Endothelial cell of umbilical vein (primary cell): ENCODE measurements around the gene LONRF3. TPM values are rescaled to one million over a fixed set of nuclear protein-coding genes. Genes with fewer than 3 reads are reported as not detected.

Source experiments
- BruUV-seq: library from RNA; stranded (reverse); fragments of 400-500 nt; replicated peaks from 2 replicates; lab custom pipeline; 2021; lab: Mats Ljungman, UMichigan
- CTCF ChIA-PET: fragments of 300-600, 350-600 bp; sonication (Branson Sonifier 250); formaldehyde crosslinking; loops from one replicate; lab custom pipeline; 2021; ENCODE audit warnings: antibody characterized with exemption, inconsistent platforms; lab: Charles Lee
- POLR2A ChIA-PET: fragments of 300-600, 350-600 bp; sonication (Branson Sonifier 250); formaldehyde crosslinking; loops from one replicate; lab custom pipeline; 2021; ENCODE audit warnings: antibody characterized with exemption, inconsistent platforms; lab: Charles Lee
- DNase-seq: peaks from one replicate; pipeline ENCODE4 v3.0.0-alpha.2; 2011; ENCODE audit warnings: low read depth, low spot score
- FAIRE-seq: peaks from 2 replicates; lab custom pipeline; 2011; peaks lifted over from hg19 to GRCh38; lab: Jason Lieb, UNC
- H2AFZ ChIP-seq: 2 replicates; pipeline ENCODE4 v1.6.0; 2012; ENCODE audit warnings: low read depth, low read length, control low read depth, inconsistent platforms
- H3K27ac ChIP-seq: 2 replicates; pipeline ENCODE4 v1.5.1; 2011; ENCODE audit warnings: low read depth, mild to moderate bottlenecking, control low read depth, low read length, moderate library complexity; ENCODE audit not compliant: insufficient read depth
- H3K27me3 ChIP-seq, 2 experiments: 2 replicates each; pipeline versions ENCODE4 v1.6.0 to v1.6.1; 2011; ENCODE audit warnings: low read length in 2 of 2, mixed read lengths in 1 of 2; ENCODE audit not compliant: control insufficient read depth in 2 of 2, insufficient read depth in 2 of 2
- H3K36me3 ChIP-seq, 2 experiments: 2 replicates in 1 of 2; 3 replicates in 1 of 2; pipeline ENCODE4 v1.5.1; 2011; ENCODE audit warnings: low read length in 2 of 2, mild to moderate bottlenecking in 1 of 2, moderate library complexity in 1 of 2; ENCODE audit not compliant: control insufficient read depth in 2 of 2, insufficient read depth in 2 of 2; ENCODE audit errors: extremely low read depth in 1 of 2
- H3K4me1 ChIP-seq: 3 replicates; pipeline ENCODE4 v1.5.1; 2011; ENCODE audit warnings: mild to moderate bottlenecking, low read length; ENCODE audit not compliant: control insufficient read depth, insufficient read depth; ENCODE audit errors: extremely low read depth
- H3K4me2 ChIP-seq: 2 replicates; pipeline ENCODE4 v1.6.1; 2011; ENCODE audit warnings: low read length, control low read depth, mixed read lengths; ENCODE audit not compliant: insufficient read depth
- H3K4me3 ChIP-seq, 3 experiments: fragments of 200-600 bp in 1 of 3; sonication (generic), shearing (Covaris generic) in 1 of 3; replicated peaks in 1 of 3; 2 replicates each; pipeline ENCODE4 v1.5.1; 2011 to 2016; ENCODE audit warnings: control low read depth in 3 of 3, low read length in 3 of 3, mild to moderate bottlenecking in 2 of 3, inconsistent platforms in 1 of 3, low read depth in 1 of 3, moderate library complexity in 1 of 3; ENCODE audit not compliant: insufficient read depth in 1 of 3
- H3K79me2 ChIP-seq: 2 replicates; pipeline ENCODE4 v1.6.0; 2012; ENCODE audit warnings: low read length, inconsistent platforms; ENCODE audit not compliant: control insufficient read depth, insufficient read depth
- H3K9ac ChIP-seq: replicated peaks from 2 replicates; pipeline ENCODE3; 2011; ENCODE audit warnings: low read length, control low read depth; ENCODE audit not compliant: insufficient read depth; ENCODE audit errors: extremely low read depth
- H3K9me1 ChIP-seq: replicated peaks from 3 replicates; pipeline ENCODE4 v1.6.0; 2011; ENCODE audit warnings: mild to moderate bottlenecking, low read length; ENCODE audit not compliant: control insufficient read depth, insufficient read depth; ENCODE audit errors: extremely low read depth
- H3K9me3 ChIP-seq: replicated peaks from 2 replicates; pipeline ENCODE4 v1.5.1; 2012; ENCODE audit warnings: low read length, inconsistent platforms; ENCODE audit not compliant: control insufficient read depth, insufficient read depth
- H4K20me1 ChIP-seq: replicated peaks from 2 replicates; pipeline ENCODE3; 2011; ENCODE audit warnings: mild to moderate bottlenecking, low read length; ENCODE audit not compliant: control insufficient read depth, insufficient read depth; ENCODE audit errors: extremely low read depth
- CTCF ChIP-seq, 2 donors: IDR thresholded peaks; 1 replicate in 1 of 2; 2 replicates in 1 of 2; pipeline ENCODE4 v1.5.1; 2011; ENCODE audit warnings: low read length in 2 of 2, mild to moderate bottlenecking in 2 of 2, moderate library complexity in 2 of 2, control low read depth in 1 of 2, inconsistent platforms in 1 of 2, low read depth in 1 of 2; ENCODE audit not compliant: insufficient read depth in 1 of 2; ENCODE audit errors: extremely low read depth in 1 of 2
- EZH2 ChIP-seq: IDR thresholded peaks from 2 replicates; pipeline ENCODE4 v1.6.1; 2012; ENCODE audit warnings: borderline replicate concordance, low read depth, mild to moderate bottlenecking, moderate library complexity, low read length, inconsistent platforms; ENCODE audit not compliant: severe bottlenecking
- FOS ChIP-seq: IDR thresholded peaks from 2 replicates; pipeline ENCODE4 v1.6.1; 2011; ENCODE audit warnings: mild to moderate bottlenecking, low read length, moderate library complexity, borderline replicate concordance; ENCODE audit not compliant: insufficient read depth
- GATA2 ChIP-seq: IDR thresholded peaks from 2 replicates; pipeline ENCODE4 v1.7.0; 2011; ENCODE audit warnings: low read depth, mild to moderate bottlenecking, moderate library complexity, mixed read lengths, low read length; ENCODE audit not compliant: insufficient read length, insufficient read depth
- JUN ChIP-seq: IDR thresholded peaks from 2 replicates; pipeline ENCODE4 v1.6.1; 2011; ENCODE audit warnings: borderline replicate concordance, low read depth; ENCODE audit not compliant: insufficient read length, insufficient read depth
- MAX ChIP-seq: IDR thresholded peaks from 2 replicates; pipeline ENCODE4 v1.6.1; 2011; ENCODE audit not compliant: insufficient read depth, insufficient read length
- MYC ChIP-seq: IDR thresholded peaks from one replicate; pipeline ENCODE4 v1.6.1; 2011; ENCODE audit warnings: mild to moderate bottlenecking, low read depth, low read length
- POLR2A ChIP-seq: IDR thresholded peaks from 2 replicates; pipeline ENCODE4 v1.6.1; 2012; ENCODE audit warnings: low read depth, mild to moderate bottlenecking, control low read depth, low read length
- POLR2AphosphoS5 ChIP-seq: IDR thresholded peaks from 2 replicates; pipeline ENCODE4 v1.6.1; 2012; ENCODE audit warnings: low read depth, mild to moderate bottlenecking, control low read depth, low read length, moderate library complexity; ENCODE audit not compliant: insufficient read depth
- dilution Hi-C: fragments of 300-500 bp; cut with MboI; formaldehyde crosslinking; loops from one replicate; pipeline ENCODE4 v1.15.0; 2019; ENCODE audit warnings: low sequenced_read_pairs; ENCODE audit not compliant: extremely low pct_ligation_motif_present
- intact Hi-C: fragments of 100-400 bp; cut with micrococcal nuclease; formaldehyde crosslinking; loops from one replicate; pipeline ENCODE4 v1.10.0; 2022
- polyA plus RNA-seq, 4 experiments: library from polyadenylated mRNA; depleted of rRNA in 3 of 4; stranded (reverse) in 3 of 4; unstranded in 1 of 4; fragments of >200 nt; gene quantifications; 2 replicates each; pipeline versions ENCODE4 v1.2.1 to v1.2.3, GENCODE V29; 2011 to 2012; ENCODE audit warnings: missing spikeins in 1 of 4
- total RNA-seq: library from RNA; stranded (reverse); gene quantifications from 2 replicates; pipeline ENCODE4 v1.2.3, GENCODE V29; 2021

LONRF3 gene
- total and polyA plus RNA-seq, 2 donors (not counting 3 experiments of a cell fraction or from before 2014, with no cell fraction given): 4.4 to 13.3 TPM

- Histone ChIP-seq H3K36me3 (no peaks in the 10 kb centered on the region), H3K4me3 (no peak overlapping the region), H3K4me2 (no peak overlapping the region), H3K27ac (no peak overlapping the region), H3K79me2 (no peaks in the 10 kb centered on the region), H3K27me3 (no peaks in the 10 kb centered on the region), H4K20me1 (no peaks in the 10 kb centered on the region), H3K9me3 (no peaks in the 10 kb centered on the region), H3K9ac (no peak overlapping the region), H3K4me1 (no peaks in the 10 kb centered on the region), H3K9me1 (no peaks in the 10 kb centered on the region), H2AFZ (no peak overlapping the region)
- POLR2A ChIA-PET: no interaction called here
- BruUV-seq: no TSS peak
- DNase-seq (no peak), FAIRE-seq (no peak)
- intact Hi-C loops: no loop called here
- dilution Hi-C loops: no loop called here
- CTCF ChIA-PET: no interaction called here
- TF ChIP-seq POLR2AphosphoS5 (no peak), FOS (no peak), MYC (no peak), CTCF (IDR thresholded peaks at IDR 0.05; ENCODE audit: extremely low read depth in 1 of 2, insufficient read depth in 1 of 2, low read depth in 1 of 2, low read length in 2 of 2) (no peak), MAX (no peak), JUN (no peak), POLR2A (no peak)
Observed at GRCh38 chrX:118935352-118935751, 39.1 kb upstream of the LONRF3 start.

GRCh38 chrX:118941147-118941546, 33.3 kb upstream of the LONRF3 start:
- H4K20me1 ChIP-seq: no peaks in the 10 kb centered on the region
- POLR2A ChIA-PET: no interaction called here
- CTCF ChIA-PET: no interaction called here
- H3K27ac ChIP-seq: no peak overlapping the region
- BruUV-seq: no TSS peak
- dilution Hi-C loops: no loop called here
- H3K79me2 ChIP-seq: no peaks in the 10 kb centered on the region
- no peaks in the 10 kb centered on the region for H3K36me3 ChIP-seq
- TF ChIP-seq CTCF (IDR thresholded peaks at IDR 0.05; ENCODE audit: extremely low read depth in 1 of 2, insufficient read depth in 1 of 2, low read depth in 1 of 2, low read length in 2 of 2) (no peak), FOS (no peak), MYC (no peak), POLR2AphosphoS5 (no peak), POLR2A (no peak), JUN (no peak), MAX (no peak), EZH2 (no peak), GATA2 (no peak)
- H3K9ac ChIP-seq: no peak overlapping the region
- no peak overlapping the region for H2AFZ ChIP-seq
- H3K4me3 ChIP-seq: no peak overlapping the region
- no peaks in the 10 kb centered on the region for H3K9me3 ChIP-seq
- DNase-seq: no peak
- no peak for FAIRE-seq
- H3K4me1 ChIP-seq: no peaks in the 10 kb centered on the region
- H3K27me3 ChIP-seq: no peaks in the 10 kb centered on the region
- H3K9me1 ChIP-seq: no peaks in the 10 kb centered on the region
- no peak overlapping the region for H3K4me2 ChIP-seq
- intact Hi-C loops: no loop called here
